Calu3 (cell line): ENCODE data around the gene HS6ST3. TPM values are rescaled to one million over a fixed set of nuclear protein-coding genes. Genes with fewer than 3 reads are reported as not detected.
"Not testable (repeated sequence)": the region's sequence is repeated elsewhere in the genome, so short reads cannot be mapped to it uniquely, and the experiment has no call there.

Source experiments
- BruUV-seq: library from RNA; stranded (reverse); fragments of 400-500 nt; replicated peaks from 2 replicates; lab custom pipeline; 2021; lab: Mats Ljungman, UMichigan
- CTCF ChIA-PET: fragments of 300-600 bp; sonication (Branson Sonifier 250); formaldehyde crosslinking; loops from one replicate; lab custom pipeline; 2022; ENCODE audit warnings: antibody characterized with exemption; lab: Charles Lee
- DNase-seq: peaks from one replicate; pipeline ENCODE4 v3.0.0; 2022
- H3K27ac Mint-ChIP-seq: one replicate; pipeline ENCODE4 v1.8.0; 2022; ENCODE audit warnings: mixed read lengths; ENCODE audit not compliant: unreplicated experiment
- H3K27me3 Mint-ChIP-seq: one replicate; pipeline ENCODE4 v1.8.0; 2022; ENCODE audit warnings: mixed read lengths; ENCODE audit not compliant: unreplicated experiment
- H3K36me3 Mint-ChIP-seq: one replicate; pipeline ENCODE4 v1.8.0; 2022; ENCODE audit warnings: mild to moderate bottlenecking, moderate library complexity, mixed read lengths; ENCODE audit not compliant: insufficient read depth, unreplicated experiment
- H3K4me1 Mint-ChIP-seq: one replicate; pipeline ENCODE4 v1.8.0; 2022; ENCODE audit warnings: mild to moderate bottlenecking, low read depth, mixed read lengths; ENCODE audit not compliant: unreplicated experiment
- H3K4me3 Mint-ChIP-seq: one replicate; pipeline ENCODE4 v1.8.0; 2022; ENCODE audit warnings: mild to moderate bottlenecking, low read depth, moderate library complexity, mixed read lengths; ENCODE audit not compliant: unreplicated experiment
- H3K9me3 Mint-ChIP-seq: one replicate; pipeline ENCODE4 v1.8.0; 2022; ENCODE audit warnings: low read depth, mixed read lengths; ENCODE audit not compliant: unreplicated experiment
- intact Hi-C: fragments of 100-400 bp; cut with micrococcal nuclease; formaldehyde crosslinking; loops from one replicate; pipeline ENCODE4 v1.10.0; 2022; ENCODE audit not compliant: unreplicated experiment
- total RNA-seq: library from RNA; stranded (reverse); gene quantifications from 2 replicates; pipeline ENCODE4 v1.2.3, GENCODE V29; 2022
- TF ChIP-seq, protein P1 (sequence below): fragments of 200-600 bp; IDR thresholded peaks from one replicate; pipeline ENCODE4 v1.8.0; 2022; ENCODE audit warnings: antibody characterized with exemption; ENCODE audit not compliant: unreplicated experiment

Gene HS6ST3
- total RNA-seq, 1 experiment from 2014 or later: not detected

DNA sequence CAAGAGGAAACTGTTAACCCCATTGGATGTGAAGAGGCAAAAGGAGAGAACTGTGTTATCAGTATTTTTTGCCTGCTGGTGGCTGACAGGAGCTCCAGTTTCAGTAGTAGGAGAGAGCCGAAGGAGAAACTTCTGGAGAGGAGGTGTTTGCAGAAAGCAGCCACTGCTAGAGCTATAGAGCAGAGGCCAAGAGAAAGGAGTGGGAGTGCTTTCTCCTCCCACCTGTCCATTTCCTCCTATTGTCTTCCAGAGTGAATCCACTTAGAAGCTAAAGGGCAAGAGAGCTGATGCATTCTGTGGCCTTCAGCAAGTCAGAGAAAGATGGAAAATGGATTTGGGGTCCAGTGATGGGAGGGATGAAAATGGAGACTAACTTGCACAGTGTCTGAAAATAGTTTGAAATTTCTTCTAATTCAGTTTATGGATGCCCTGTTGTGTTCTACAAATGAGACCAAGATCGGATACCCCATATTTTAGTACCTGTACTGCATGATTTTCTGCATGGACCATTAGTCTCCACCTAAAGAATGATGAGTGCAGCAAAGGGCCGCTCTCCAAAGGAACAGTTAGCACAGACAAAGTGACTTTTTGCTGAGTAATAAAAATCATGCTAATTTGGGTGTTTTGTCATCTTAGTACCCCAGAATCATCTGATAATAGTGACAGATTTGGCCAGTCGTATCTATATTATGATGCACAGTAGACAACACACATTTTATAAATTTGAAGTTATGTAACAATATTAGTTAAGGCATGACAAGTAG is 10.7 kb downstream of the HS6ST3 start:
- no peaks in the 10 kb centered on the region for H3K36me3 Mint-ChIP-seq
- no peak for DNase-seq
- peaks cover 9% of the 10 kb centered on the region for H3K4me1 Mint-ChIP-seq
- H3K9me3 Mint-ChIP-seq: no peaks in the 10 kb centered on the region
- TF ChIP-seq, protein P1, sequence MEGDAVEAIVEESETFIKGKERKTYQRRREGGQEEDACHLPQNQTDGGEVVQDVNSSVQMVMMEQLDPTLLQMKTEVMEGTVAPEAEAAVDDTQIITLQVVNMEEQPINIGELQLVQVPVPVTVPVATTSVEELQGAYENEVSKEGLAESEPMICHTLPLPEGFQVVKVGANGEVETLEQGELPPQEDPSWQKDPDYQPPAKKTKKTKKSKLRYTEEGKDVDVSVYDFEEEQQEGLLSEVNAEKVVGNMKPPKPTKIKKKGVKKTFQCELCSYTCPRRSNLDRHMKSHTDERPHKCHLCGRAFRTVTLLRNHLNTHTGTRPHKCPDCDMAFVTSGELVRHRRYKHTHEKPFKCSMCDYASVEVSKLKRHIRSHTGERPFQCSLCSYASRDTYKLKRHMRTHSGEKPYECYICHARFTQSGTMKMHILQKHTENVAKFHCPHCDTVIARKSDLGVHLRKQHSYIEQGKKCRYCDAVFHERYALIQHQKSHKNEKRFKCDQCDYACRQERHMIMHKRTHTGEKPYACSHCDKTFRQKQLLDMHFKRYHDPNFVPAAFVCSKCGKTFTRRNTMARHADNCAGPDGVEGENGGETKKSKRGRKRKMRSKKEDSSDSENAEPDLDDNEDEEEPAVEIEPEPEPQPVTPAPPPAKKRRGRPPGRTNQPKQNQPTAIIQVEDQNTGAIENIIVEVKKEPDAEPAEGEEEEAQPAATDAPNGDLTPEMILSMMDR: no peak
- no TSS peak for BruUV-seq
- CTCF ChIA-PET: no interaction called here
- intact Hi-C loops: no loop called here
- H3K27ac Mint-ChIP-seq: no peak overlapping the region
- H3K27me3 Mint-ChIP-seq: no peaks in the 10 kb centered on the region
- no peak overlapping the region for H3K4me3 Mint-ChIP-seq

DNA sequence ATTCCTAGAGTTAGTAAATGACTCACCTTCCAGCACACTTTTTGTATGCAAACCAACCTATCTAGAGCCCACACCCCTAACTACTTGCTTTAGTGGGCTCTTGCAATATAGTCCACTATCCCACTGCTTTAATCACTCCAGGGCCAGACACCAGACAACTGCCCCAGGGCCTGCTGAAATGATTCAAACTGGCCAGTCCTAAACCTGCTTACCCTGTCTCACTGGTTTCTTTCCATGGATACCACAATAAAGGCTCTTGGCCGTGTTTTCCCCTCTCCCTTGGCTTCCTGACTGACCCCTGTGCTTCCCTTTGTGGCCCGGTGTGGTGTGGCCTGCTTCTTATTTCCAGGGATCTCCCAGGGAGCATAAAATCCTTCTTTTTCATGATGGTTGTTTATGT is 14.6 kb downstream of the HS6ST3 start:
- H3K27ac Mint-ChIP-seq: peak overlapping the region; percentile 8
- TF ChIP-seq, protein P1: no peak

DNA sequence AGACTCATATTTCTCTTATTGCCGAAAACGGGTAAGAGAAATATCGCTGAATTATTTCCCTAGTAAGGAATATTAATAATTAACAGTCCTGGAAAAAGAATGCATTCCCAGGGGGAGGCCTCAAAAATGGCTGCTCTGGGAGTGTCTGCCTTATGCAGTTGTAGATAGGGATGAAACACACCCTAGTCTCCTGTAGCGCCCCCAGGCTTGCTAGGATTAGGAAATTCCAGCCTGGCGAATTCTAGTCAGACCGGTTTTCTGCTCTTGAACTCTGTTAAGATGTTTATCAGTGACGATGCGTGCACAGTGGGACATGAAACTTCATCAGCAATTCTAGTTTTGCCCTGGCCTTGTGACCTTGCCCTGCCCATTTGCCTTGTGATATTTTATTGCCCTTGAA is 18.2 kb downstream of the HS6ST3 start:
- H3K4me3 Mint-ChIP-seq, H3K27me3 Mint-ChIP-seq, H3K27ac Mint-ChIP-seq, BruUV-seq, CTCF ChIA-PET, H3K36me3 Mint-ChIP-seq, H3K9me3 Mint-ChIP-seq, intact Hi-C loops: not testable (repeated sequence)
- H3K4me1 Mint-ChIP-seq: peaks cover 18% of the 10 kb centered on the region
- peak; percentile 35 for DNase-seq

More for the DNA sequence above, 14.6 kb downstream of the HS6ST3 start:
- intact Hi-C loops: no loop called here
- no TSS peak for BruUV-seq
- CTCF ChIA-PET: no interaction called here
- H3K4me3 Mint-ChIP-seq: no peak overlapping the region
- peaks cover 18% of the 10 kb centered on the region for H3K4me1 Mint-ChIP-seq
- no peaks in the 10 kb centered on the region for H3K36me3 Mint-ChIP-seq
- peaks cover 7% of the 10 kb centered on the region for H3K9me3 Mint-ChIP-seq
- H3K27me3 Mint-ChIP-seq: no peaks in the 10 kb centered on the region
- no peak for DNase-seq

DNA sequence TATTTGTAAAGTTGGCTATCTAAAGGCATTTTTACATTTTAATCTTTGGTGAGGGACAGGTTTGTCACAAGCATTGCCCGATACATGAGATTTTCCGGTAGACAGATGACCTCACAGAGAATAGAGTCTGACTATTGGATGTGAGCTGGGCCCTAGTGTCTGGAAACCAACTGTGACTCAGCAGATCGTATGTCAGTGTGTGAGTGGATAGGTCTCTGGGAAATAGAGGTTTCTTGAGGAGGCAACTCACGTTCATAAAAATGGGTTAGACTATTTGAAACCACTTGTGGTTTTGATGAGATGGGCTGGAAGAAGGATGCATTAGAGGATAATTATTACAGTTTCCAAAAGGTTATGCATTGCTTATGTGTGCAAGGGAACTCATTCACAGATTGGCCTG is 19.2 kb downstream of the HS6ST3 start:
- intact Hi-C loops: no loop called here
- TF ChIP-seq, protein P1: no peak
- Mint-ChIP-seq H3K4me1 (peaks cover 18% of the 10 kb centered on the region), H3K4me3 (no peak overlapping the region), H3K36me3 (no peaks in the 10 kb centered on the region), H3K27me3 (no peaks in the 10 kb centered on the region), H3K9me3 (peaks cover 9% of the 10 kb centered on the region), H3K27ac (no peak overlapping the region)
- no TSS peak for BruUV-seq
- no peak for DNase-seq
- CTCF ChIA-PET: no interaction called here

DNA sequence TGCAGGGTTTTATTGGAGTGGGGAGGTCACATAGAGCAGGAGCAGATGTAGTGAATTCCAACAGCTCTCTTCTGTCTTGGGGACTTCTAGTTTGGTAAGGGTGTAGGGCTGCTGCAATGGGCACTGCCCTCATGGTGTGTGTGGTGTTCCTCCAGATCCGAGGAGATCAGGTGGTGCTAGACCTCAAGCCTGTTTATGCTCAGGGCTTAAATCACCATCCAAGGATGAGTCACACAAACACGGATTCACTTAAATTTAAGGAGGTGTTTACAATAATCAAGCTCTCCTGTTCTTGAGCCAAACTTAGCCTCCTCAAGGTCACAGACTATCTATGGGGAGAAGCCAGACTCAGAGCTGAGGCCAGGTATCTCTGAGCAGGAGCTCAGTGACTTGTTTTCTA is 23.0 kb downstream of the HS6ST3 start:
- H3K36me3 Mint-ChIP-seq: no peaks in the 10 kb centered on the region
- H3K9me3 Mint-ChIP-seq: peaks cover 4% of the 10 kb centered on the region
- no peak for DNase-seq
- TF ChIP-seq, protein P1: no peak
- H3K4me1 Mint-ChIP-seq: peaks cover 9% of the 10 kb centered on the region
- intact Hi-C loops: no loop called here
- no TSS peak for BruUV-seq
- H3K27me3 Mint-ChIP-seq: no peaks in the 10 kb centered on the region
- CTCF ChIA-PET: no interaction called here
- no peak overlapping the region for H3K27ac Mint-ChIP-seq
- no peak overlapping the region for H3K4me3 Mint-ChIP-seq

DNA sequence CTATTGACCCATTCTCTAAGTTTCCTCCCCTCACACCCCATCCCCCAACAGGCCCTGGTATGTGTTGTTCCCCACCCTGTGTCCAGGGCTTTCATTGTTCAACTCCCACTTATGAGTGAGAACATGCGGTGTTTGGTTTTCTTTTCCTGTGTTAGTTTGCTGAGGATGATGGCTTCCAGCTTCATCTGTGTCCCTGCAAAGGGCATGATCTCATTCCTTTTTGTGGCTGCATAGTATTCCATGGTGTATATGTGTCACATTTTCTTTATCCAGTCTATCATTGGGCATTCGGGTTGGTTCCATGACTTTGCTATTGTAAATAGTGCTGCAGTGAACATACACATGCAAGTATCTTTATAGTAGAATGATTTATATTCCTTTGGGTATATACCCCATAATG is 25.5 kb downstream of the HS6ST3 start:
- CTCF ChIA-PET, intact Hi-C loops, H3K4me3 Mint-ChIP-seq, H3K27me3 Mint-ChIP-seq, H3K27ac Mint-ChIP-seq, DNase-seq, H3K9me3 Mint-ChIP-seq, H3K36me3 Mint-ChIP-seq, H3K4me1 Mint-ChIP-seq, BruUV-seq: not testable (repeated sequence)
